DMS 273 (cell line): ENCODE measurements around the gene COL2A1.

ENCODE experiments used
- DNase-seq: peaks from one replicate; lab custom pipeline; 2025; ENCODE audit not compliant: unreplicated experiment; lab: John Stamatoyannopoulos, UW

COL2A1 gene

DNA sequence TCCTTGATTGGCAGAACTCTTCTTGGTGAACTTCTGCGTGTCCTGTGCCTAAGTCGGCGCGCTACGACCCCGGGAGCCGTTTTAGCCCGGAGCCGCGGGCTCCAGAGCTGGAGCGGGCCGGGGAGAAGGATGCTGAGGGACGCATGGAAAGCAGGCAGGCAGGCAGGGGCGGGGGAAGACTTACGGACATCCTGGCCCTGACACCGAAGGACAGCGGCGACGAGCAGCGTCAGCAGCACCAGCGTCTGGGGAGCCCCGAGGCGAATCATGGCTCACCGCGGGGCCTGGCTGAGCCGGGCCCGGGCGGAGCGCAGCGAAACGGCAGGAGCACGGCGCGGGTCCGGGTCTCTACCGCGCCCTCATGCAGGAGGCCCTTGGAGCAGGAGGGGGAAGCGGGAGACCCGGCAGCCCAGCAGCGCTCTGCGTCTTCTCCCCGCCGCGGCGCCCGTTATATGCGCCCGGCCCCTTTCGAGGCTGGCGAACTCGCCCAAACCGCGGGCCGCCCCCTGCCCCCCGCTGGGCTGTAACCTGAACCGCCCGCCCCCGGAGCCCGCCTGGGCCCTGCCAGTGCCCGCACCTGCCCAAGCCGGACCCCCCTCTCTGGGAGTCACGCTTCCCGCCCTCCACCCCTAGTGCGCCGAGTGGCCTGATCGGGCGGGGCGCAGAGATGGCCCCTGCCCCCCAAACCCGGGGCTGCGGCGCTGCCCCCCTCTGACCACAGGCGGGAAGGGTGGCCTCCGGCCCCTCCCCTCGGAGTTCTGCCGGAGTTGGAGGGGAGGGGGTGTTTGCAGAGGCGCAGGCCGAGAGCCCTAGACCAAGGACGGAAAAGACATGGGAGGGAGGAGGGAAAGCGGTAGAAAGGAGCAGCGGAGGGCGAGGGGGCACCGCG lies at the start of gene COL2A1:
COL2A1 (minus strand) TSS at position 424 of the 889 bp plus-strand sequence; CDS start at position 269, 155 bp downstream.
- DNase-seq, result peak; percentile 66

DNA sequence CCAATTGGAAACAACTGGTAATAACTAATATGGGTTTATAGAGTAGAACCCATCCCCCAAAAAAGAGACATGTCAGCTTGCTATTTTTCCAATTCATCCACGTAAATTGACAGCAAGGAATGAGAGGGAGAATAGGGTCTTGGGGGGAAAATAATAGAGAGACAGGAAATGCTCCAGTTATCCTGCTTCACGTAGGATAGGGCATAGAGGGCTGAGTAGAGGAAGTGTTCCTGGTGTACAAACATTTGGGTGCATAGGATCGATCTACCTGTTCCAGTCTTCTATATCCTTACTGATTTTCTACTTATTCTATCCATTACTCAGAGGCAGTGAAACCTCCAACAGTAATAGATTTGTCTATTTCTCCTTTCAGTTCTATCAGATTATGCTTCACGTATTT lies 49.6 kb upstream of the COL2A1 start:
- no peak for DNase-seq

DNA sequence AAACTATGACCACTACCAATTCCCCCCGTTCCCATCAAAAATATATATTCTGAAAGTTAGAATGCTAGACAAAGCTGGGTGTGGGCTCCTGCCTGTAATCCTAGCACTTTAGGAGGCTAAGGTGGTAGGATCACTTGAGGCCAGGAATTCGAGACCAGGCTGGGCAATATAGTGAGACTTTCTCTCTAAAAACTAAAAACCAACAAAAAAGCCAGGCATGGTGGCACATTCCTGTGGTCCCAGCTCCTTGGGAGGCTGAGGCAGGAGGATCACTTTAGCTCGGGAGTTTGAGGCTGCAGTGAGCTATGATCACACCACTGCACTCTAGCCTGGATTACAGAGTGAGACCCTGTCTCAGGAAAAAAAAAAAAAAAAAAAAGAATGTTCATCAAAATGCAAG lies 48.8 kb upstream of the COL2A1 start:
- DNase-seq, result no peak

DNA sequence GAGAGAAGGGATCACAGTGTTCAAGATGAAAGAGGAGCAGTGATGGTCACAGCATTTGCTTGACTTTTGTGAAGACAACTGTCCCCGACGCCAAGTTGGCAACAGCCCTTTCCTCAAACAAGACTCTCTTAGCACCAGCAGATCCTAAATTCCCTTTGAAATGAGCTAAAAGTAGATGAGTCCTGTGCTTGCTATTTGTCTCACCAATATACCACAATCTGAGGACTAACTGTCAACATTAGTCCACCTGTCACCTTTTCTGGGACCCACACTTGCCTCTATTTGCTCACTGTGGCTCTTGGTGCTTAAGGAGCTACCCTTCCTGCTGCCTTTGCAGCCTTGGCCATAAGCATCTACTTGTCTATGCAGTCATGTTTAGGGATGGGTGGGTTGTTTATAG lies 47.4 kb upstream of the COL2A1 start:
- no peak for DNase-seq

DNA sequence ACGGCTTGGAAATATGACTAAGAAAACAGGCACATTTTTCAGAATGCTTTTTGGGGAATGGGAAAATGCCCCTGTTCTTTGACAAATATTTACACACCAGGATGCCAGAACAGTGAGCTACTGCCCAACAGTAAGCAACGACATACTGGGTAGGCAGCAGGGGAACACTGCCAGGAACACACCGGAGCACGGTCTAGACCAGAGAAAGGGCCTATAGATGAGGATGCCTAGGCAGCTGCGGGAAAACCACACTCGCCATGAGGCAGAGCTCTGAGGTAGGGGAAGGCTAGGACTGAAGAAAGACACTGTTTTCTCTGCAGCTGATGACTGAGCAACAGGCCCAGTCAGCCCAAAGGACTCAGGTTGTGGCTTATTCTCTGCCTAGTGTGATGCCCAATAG lies 45.9 kb upstream of the COL2A1 start:
- no peak for DNase-seq

DNA sequence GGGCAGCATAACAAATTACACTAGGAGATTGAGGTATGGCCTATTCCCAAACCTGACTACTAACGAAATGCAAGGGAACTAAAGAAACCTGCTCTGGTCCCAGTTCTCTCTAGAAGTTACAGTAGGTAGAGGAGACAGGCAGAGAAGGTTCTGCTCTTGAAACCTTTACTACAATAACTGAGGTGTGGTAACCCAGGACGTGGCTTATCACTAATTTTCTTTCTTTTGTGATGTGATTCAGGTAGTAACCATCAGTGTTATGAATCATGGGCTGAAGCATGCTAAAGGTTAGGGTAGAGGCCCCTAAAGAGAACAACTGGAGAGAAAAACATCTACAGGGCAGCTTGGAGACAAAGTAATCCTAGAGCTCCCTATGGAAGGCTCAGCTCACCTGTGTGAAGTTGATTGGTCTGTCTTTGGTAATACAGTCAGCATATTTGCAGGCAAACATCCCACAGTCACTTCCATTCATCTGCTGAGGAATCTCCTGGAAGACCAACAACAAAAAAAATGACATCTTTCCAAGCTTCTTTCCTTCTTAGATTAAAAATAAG lies 41.8 kb upstream of the COL2A1 start:
- DNase-seq, result no peak

DNA sequence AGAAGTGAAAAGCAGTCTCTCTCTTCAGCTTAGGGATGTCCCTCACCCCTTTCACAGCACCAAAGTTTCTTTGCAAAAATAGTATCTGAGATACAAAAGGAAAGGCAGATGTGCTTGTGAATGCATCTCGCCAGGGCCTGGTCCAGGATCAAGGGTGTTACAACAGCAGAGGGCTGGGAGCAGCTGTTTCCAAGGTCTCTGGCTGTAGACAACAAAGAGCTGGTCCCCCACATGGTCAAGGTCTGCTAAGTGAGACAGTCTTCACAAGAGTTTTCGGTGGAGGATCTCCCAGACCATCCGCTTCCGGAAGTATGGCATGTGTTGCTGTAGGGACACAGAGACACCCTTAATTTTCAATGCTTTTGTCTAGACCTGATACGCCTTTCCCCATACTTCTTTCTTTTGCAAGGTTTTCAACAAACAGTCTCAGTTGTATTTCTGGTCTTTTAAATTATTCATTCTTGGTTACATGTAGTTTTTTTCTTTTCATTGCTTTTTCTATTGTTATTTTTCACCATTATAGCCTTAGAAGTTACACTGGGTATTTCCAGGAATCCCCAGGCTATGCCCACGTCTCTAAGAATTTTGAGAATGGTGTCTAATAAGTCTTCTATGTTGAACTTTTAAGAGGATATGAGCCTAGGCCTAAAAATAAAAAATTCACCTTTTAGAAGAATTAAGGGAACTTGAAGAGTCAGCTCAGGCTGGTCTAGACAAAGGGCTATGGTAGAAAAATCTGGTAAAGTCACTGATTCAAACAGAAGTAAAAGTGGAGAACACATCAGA lies 41.0 kb upstream of the COL2A1 start:
- DNase-seq, result no peak

DNA sequence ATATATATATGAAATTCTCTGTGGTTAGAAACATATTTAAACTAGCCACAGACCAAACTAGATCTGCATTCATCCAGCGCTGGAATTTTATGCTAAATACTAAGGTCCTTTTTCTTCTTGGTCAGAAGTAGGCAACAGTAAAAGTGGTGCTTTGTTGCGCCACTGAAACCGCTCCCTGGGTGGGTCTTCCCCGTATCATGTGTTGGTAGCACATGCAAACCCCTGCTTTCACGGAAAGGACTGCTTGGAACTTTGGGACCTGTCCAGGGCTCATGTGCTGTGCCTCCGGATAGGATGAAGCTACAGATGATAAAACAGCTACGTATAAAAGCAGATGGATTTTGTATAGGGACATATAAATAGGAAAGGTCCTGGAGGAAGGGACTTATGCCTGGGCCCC lies 40.1 kb upstream of the COL2A1 start:
- no peak for DNase-seq

DNA sequence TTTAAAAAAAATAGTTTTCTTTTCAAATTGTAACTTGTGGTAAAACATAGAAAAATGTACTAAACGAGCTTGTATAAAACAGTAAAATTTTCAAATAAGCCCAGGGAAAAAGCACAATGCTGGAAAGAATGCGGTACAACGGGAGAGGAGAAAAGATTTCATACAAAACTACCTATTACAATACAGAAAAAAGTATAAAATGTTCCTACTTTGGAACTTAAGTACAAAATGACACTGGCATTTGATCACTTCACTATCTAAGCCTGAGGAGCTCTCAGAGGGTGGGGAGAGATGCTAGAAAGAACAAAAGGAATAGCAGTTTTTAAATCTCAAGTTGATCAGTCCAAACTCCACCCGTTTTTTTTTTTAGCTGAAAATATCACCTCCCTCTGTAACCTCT lies 39.5 kb upstream of the COL2A1 start:
- no peak for DNase-seq

DNA sequence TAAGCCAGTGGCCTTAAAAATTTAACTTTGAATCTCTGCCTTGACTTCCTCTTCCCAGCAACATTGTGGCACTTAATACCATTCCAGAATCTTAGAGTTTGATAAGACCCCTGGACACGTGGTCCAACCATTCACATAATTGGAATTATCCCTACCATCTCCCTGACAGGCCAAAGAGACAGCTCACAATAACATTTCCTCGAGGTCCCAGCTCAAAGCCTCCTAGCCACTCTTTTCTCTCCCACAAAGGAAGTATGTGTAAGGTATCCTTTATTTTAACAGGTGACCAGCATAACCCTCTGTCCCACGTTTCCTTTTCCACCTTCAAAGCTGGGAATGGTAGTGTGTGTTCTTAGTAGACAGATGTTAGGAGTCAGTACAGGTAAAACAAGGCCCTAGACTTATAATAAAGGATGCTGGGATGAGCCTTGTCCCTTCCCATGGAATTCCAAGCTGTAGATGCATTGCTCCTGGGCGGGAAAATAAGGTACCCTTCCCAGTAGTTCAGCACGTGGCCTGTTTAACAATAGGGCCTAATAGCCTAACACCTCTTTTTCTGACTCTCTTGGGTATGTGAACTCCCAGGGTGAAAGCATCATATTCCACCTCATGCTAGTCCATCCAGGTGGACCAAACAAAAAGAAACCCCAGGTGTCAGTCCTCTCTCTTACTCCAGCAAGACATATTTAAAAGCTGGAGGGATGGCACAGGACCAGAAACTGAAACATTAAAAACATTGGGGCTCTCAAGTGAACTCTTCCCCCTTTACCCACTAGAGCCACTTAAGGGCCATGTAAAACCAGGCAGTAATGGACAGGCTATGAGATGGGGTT lies 37.5 kb upstream of the COL2A1 start:
- DNase-seq, result no peak

DNA sequence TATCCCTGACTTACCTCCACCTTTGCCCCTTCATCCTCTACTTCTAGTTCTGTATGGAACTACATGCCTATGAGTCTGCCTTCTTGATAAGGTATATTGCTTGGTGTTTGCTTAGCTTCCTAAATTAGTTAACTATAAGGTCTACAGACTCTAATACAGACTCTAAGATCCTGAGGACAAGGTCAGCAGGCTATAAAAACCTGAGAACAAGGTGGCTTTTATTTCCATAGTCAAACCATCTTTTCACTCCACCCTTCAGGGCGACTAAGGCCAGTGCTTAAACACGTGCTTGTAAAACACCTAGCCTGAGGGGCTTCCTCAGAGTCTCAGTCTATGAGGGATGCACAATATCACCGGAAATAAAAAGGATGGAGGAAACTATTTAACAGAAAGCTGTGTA lies 36.1 kb upstream of the COL2A1 start:
- DNase-seq, result no peak

DNA sequence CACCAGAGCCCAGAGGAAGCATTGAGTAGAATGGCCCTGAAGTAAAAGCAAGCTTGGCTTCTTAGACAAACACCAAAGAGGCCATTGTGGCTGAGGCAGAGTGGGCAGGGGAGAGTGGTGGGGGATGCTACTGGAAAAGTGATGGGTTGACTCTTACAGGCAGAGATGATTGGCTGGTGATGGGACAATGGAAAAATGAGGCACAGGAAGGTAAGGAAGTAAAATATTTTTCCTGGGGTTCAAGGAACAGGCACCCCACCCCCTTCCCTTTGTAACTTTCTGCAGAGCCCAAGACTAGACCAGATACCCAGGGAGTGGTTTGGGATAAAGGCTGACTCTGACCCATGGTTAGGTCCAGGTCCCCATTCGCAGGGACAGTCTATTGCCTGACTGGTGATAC lies 34.9 kb upstream of the COL2A1 start:
- DNase-seq, result no peak

DNA sequence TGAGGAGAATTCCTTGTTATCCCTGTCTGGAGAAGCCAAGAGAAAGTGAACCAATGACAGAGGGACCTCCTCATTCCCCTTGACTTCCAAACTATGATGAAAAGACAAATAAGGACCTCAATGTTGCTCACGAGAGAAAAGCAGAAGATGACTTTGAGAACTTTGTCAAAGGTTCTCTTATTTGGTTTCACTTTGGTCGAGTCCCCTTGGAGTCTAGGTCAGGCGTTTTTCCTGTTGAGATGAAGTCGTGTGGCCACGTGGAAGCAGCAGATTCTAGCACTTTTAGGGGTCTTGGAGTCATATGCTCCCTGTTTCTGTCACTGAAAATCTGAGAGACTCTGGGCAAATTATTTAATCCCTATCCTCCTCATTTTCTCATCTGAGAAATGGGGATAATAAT lies 33.8 kb upstream of the COL2A1 start:
- DNase-seq, result no peak

DNA sequence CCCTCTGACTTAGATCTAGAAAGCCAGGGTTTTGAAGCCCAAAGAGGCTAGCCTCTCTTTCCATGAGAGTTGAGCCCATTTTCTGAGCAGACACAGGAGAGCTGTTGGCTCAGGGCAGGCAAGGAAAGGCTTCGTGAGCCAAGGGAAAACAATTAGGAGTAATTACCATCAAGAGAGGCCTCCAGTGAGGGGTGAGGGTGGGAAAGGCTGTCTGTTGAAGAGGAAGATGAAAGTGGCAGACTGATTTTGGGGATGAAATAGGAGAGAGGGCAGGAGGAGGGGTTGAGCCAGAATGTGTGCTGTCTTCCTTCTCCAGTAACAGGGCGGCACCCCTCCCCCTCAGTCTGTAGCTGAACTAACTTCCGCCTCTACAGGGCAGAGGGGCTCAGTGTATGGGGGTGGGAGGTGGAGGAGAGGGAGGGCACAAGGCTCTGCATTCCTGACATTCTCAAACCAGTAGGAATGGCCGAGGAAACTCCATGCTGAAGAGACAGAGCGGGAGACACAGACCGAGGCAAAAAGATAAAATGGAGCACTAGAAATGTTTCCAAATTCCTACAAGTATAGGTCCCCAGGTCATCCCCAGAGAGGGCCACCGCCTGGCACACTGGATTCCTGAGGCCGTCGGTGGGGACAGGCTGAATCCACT lies 33.1 kb upstream of the COL2A1 start:
- DNase-seq, result no peak

DNA sequence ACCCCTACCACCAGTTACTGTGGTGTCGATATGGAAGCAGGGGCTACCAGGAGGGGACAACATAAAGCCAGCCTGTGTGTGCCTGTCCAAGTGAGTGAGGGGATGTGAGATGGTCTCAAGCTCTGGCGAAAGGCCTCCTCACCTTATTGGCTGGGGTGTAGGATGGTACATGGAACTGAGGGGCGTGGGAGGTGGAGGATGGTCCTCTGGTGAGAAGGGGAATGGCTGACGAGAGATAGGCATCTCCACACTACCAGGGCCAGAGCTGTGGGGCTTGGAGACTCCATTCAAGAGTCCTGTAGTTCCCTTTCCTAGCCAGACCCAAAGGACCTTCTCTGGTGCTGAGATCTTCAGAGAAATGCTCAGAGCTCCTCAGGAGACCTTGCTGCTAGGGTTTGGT lies 32.5 kb upstream of the COL2A1 start:
- DNase-seq, result no peak

DNA sequence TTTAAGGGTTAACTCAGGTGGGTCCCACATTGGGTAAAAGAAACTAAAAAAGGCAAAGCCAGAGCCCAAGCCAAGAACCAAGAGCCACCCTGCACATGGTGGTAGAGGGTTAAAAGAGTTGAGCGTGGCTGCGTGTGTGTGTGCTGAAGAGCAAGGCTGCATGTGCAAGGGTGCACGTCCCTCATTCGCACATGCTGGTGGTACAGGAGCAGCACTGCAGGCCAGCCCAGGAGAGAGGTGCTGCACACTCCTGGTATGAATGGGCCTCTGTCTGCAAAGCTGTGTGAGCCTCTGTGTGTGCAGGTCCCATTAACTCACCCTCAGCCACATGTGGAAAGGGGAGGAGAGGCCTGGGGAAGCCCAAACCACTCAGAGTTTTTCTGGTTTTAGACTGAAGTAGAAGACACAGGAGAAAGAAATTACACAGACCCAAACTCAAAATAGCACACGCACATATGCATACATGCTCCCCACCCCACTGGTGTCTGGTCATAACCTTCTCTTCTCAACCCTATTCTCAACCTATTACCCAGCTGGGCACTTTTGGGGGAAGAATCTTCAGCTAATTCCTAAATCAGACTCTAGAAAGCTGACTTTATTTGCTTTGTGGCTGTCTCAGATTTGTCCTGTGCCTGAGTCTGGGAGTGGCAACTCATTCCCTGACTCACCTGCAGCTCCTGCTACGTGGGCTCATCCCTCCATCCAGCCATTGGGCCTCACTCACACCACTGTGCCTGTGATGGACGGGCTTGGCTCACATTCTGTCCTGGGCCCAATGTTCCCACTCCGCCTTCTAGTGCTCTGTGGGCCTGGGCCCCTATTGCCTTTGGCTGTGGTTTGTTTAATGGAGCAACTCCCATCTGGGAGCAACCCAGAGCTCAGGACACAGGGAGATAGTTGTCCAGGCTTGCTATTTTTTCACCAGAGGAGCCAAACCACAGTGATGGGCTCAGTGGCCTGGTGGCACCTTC lies 30.8 kb upstream of the COL2A1 start:
- DNase-seq, result no peak

DNA sequence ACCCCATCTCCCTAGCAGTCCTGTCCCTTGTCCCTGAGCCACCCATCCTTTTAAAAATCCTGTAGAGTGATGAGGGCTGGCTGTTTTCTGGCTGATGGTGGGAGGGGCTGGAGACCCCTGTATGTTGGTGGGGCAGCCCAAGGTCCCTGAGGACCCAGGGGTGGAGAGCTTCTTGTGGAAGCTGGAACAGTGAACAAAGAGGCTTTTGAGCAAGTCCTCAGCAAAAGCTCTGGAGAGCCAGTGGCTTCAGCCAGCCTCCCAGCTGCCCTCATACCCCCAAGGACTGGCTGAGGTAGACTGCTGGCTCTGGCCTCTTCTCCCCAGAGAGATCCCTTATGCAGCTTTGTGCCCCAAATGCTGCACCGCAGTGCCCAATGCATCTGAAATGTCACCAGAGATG lies 29.2 kb upstream of the COL2A1 start:
- DNase-seq, result no peak

DNA sequence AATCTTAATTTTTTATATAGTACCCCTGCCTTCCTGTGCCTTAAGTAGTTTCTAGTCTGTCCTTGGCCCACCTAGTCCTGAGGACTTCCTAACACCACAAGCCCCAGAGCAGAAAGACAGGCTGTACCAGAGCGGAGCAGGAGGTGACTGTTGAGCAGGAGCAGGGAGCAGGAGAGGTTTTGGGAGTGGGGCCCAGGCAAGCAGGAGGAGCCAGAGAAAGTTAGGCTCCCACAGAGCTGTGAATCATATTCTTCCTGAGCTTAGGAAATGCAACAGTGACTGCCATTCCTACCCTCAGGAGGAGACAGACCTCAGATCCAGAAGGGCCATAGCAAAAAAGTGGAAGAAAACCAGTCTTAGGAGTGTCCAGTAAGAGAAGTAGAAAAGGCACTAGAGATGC lies 28.3 kb upstream of the COL2A1 start:
- no peak for DNase-seq

DNA sequence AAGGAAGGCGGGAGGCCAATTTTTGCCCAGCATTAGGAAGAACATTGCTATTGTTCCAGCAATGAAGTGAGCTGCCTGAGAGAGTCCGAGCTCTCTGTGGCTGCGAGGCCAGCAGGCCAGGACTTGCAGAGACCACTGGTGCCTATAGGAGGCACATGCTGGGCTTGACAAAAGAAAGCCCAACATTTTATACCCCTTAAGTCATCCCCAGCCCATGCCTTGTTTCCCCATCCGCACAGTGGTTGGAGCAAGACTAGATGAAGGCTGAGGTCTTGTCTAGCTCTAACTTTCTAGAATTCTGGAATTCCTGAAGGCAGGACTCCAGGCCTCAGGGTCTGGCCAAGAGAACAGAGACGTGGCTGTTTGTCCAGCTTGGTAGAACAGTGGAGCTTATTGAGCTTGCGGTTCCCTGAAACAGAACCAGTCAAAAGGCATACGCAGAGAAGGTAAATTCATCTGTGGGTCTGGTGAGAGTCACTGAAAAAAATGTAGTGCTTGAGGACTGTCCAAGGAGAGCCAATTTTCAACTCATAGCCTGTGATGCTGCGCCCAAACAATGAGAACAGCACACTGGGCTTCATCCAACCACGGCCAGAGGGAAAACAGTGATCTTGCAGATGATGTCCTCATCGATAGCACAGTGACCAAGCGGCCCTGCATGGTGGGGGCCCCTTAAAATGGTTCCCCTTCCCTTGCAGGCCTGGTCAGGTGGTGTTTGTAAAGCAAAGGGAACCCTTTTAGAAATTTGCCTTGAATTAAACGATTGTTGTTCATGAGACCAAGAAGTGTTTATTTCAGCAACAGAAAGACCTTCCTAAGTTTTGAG lies 27.1 kb upstream of the COL2A1 start:
- no peak for DNase-seq
